Panc1 (cell line): ENCODE data around the gene TWIST2. TPM values are rescaled to one million over a fixed set of nuclear protein-coding genes. Genes with fewer than 3 reads are reported as not detected.

Experiments used
- ATAC-seq: fragments of 200-7000 bp; cut with Tn5 transposase; 2 replicates; pipeline ENCODE4 v1.9.1; 2020; ENCODE audit warnings: mild to moderate bottlenecking, moderate library complexity
- BruUV-seq: library from RNA; stranded (reverse); fragments of 400-500 nt; replicated peaks from 2 replicates; lab custom pipeline; 2021; lab: Mats Ljungman, UMichigan
- CTCF ChIA-PET: fragments of 300-600 bp; sonication (Branson Sonifier 250); formaldehyde crosslinking; loops from one replicate; lab custom pipeline; 2022; ENCODE audit warnings: antibody characterized with exemption; lab: Charles Lee
- POLR2A ChIA-PET: fragments of 300-600 bp; sonication (Branson Sonifier 250); formaldehyde crosslinking; loops from one replicate; lab custom pipeline; 2022; ENCODE audit warnings: antibody characterized with exemption; lab: Charles Lee
- DNase-seq: peaks from one replicate; pipeline ENCODE4 v3.0.0-alpha.2; 2010; ENCODE audit warnings: low read depth, low spot score
- H3K27ac ChIP-seq: 2 replicates; pipeline ENCODE4 v1.5.1; 2011; ENCODE audit warnings: mild to moderate bottlenecking, low read length, inconsistent platforms
- H3K27me3 ChIP-seq: fragments of 200-500 bp; sonication (Bioruptor generic); 2 replicates; pipeline ENCODE4 v1.6.0; 2014; ENCODE audit warnings: low read length, inconsistent platforms; ENCODE audit not compliant: control insufficient read depth, insufficient read depth
- H3K36me3 ChIP-seq: fragments of 200-500 bp; sonication (Bioruptor generic); 2 replicates; pipeline ENCODE4 v1.5.1; 2014; ENCODE audit warnings: inconsistent platforms, mild to moderate bottlenecking, low read length, moderate library complexity; ENCODE audit not compliant: control insufficient read depth, insufficient read depth
- H3K4me1 ChIP-seq: 2 replicates; pipeline ENCODE4 v1.5.1; 2011; ENCODE audit warnings: inconsistent platforms, mild to moderate bottlenecking, low read length, moderate library complexity; ENCODE audit not compliant: control insufficient read depth, insufficient read depth
- H3K4me3 ChIP-seq, 2 experiments: 2 replicates each; pipeline ENCODE4 v1.5.1; 2011 to 2012; ENCODE audit warnings: low read depth in 2 of 2, low read length in 2 of 2, mild to moderate bottlenecking in 2 of 2, inconsistent platforms in 1 of 2, moderate library complexity in 1 of 2
- H3K9me3 ChIP-seq: fragments of 200-500 bp; sonication (Bioruptor generic); 2 replicates; pipeline ENCODE4 v1.5.1; 2014; ENCODE audit warnings: low read depth, mild to moderate bottlenecking, inconsistent platforms, low read length, moderate library complexity; ENCODE audit not compliant: control insufficient read depth, insufficient read depth
- POLR2AphosphoS5 ChIP-seq: IDR thresholded peaks from 2 replicates; pipeline ENCODE4 v1.6.1; 2012; ENCODE audit warnings: mild to moderate bottlenecking, low read depth, low read length, moderate library complexity
- SIN3A ChIP-seq: IDR thresholded peaks from 2 replicates; pipeline ENCODE4 v1.6.1; 2012; ENCODE audit warnings: low read depth, mild to moderate bottlenecking, low read length, moderate library complexity, borderline replicate concordance; ENCODE audit not compliant: insufficient read depth
- TCF7L2 ChIP-seq: IDR thresholded peaks from 2 replicates; pipeline ENCODE4 v1.6.1; 2011; ENCODE audit warnings: mild to moderate bottlenecking, low read depth, low read length, inconsistent platforms
- in situ Hi-C: cut with HindIII; loops from 2 replicates; pipeline ENCODE4 v1.10.0; 2016; ENCODE audit warnings: low sequenced_read_pairs, low pct_unique_long_range_greater_than_20kb
- intact Hi-C: fragments of 100-400 bp; cut with micrococcal nuclease; formaldehyde crosslinking; loops from one replicate; pipeline ENCODE4 v1.10.0; 2022; ENCODE audit not compliant: unreplicated experiment
- total RNA-seq: library from RNA; stranded (reverse); gene quantifications from one replicate; pipeline ENCODE4 v1.2.1, GENCODE V29; 2021; ENCODE audit not compliant: unreplicated experiment
- TF ChIP-seq, protein P1 (sequence below): fragments of 450-650 bp; IDR thresholded peaks from 2 replicates; pipeline ENCODE4 v1.5.1; 2017; ENCODE audit warnings: mild to moderate bottlenecking
- TF ChIP-seq, protein P2 (sequence below), 2 experiments: IDR thresholded peaks; 2 replicates each; pipeline ENCODE4 v1.6.1; 2011 to 2012; ENCODE audit warnings: low read depth in 2 of 2, control low read depth in 1 of 2, low read length in 1 of 2, mild to moderate bottlenecking in 1 of 2, moderate library complexity in 1 of 2; ENCODE audit not compliant: insufficient read depth in 1 of 2

Gene TWIST2
- total RNA-seq, 1 experiment from 2014 or later: 4.2 TPM

DNA sequence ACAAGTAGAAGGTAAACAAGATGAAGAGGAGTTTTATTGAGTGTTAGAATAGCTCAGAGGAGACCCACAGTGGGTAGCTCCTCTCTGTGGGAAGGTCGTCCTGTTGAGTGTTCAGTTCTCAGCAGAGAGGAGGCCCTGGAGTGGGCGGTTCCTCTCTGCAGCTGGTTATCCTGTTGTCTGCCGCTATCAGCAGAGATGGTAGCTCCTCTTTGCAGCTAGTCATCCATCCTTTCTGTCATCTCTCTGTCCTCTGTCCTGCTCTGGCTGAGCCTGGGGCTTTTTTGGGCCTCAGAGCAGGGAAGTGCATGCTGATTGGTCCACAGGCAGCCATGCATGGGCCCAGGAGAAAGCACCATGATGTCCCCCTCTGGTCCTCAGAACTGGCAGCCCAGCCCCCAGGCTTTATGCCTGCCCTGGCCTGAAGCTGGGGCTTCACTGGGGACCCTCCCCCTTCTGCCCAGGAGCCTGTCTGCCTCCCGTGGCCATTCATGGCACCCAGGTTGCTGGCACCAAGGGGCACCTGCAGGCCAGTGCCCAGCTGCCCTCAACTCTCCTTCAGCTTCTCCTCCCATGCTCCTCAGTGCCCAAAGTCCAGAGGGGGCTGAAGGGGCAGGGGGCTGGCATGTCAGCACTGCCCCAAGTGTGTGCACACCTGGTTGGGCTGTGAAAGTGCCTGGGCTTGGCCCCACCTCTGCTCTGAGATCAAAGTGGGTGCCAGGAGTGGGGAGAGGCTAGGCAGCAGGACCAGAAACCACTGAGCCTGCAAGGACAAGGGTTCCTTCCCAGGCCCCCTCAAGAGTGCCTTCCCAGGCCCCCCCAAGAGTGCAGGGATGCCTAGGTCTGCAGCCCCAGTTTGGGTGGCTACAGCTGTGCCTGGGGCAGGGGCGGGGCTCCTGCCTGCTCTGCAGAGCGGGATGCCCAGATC lies 98.7 kb downstream of the TWIST2 start:
- no peaks in the 10 kb centered on the region for H3K36me3 ChIP-seq
- H3K4me1 ChIP-seq: no peaks in the 10 kb centered on the region
- BruUV-seq: no TSS peak
- POLR2A ChIA-PET: no interaction called here
- DNase-seq (no peak), ATAC-seq (no peak)
- in situ Hi-C loops: no loop called here
- intact Hi-C loops: no loop called here
- CTCF ChIA-PET: no interaction called here
- no peaks in the 10 kb centered on the region; the same call in 1 of the 2 replicates for H3K27me3 ChIP-seq
- TF ChIP-seq POLR2AphosphoS5: no peak
- TF ChIP-seq TCF7L2: no peak
- no peak for TF ChIP-seq SIN3A
- TF ChIP-seq, protein P1, sequence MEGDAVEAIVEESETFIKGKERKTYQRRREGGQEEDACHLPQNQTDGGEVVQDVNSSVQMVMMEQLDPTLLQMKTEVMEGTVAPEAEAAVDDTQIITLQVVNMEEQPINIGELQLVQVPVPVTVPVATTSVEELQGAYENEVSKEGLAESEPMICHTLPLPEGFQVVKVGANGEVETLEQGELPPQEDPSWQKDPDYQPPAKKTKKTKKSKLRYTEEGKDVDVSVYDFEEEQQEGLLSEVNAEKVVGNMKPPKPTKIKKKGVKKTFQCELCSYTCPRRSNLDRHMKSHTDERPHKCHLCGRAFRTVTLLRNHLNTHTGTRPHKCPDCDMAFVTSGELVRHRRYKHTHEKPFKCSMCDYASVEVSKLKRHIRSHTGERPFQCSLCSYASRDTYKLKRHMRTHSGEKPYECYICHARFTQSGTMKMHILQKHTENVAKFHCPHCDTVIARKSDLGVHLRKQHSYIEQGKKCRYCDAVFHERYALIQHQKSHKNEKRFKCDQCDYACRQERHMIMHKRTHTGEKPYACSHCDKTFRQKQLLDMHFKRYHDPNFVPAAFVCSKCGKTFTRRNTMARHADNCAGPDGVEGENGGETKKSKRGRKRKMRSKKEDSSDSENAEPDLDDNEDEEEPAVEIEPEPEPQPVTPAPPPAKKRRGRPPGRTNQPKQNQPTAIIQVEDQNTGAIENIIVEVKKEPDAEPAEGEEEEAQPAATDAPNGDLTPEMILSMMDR: no peak
- TF ChIP-seq, protein P2, sequence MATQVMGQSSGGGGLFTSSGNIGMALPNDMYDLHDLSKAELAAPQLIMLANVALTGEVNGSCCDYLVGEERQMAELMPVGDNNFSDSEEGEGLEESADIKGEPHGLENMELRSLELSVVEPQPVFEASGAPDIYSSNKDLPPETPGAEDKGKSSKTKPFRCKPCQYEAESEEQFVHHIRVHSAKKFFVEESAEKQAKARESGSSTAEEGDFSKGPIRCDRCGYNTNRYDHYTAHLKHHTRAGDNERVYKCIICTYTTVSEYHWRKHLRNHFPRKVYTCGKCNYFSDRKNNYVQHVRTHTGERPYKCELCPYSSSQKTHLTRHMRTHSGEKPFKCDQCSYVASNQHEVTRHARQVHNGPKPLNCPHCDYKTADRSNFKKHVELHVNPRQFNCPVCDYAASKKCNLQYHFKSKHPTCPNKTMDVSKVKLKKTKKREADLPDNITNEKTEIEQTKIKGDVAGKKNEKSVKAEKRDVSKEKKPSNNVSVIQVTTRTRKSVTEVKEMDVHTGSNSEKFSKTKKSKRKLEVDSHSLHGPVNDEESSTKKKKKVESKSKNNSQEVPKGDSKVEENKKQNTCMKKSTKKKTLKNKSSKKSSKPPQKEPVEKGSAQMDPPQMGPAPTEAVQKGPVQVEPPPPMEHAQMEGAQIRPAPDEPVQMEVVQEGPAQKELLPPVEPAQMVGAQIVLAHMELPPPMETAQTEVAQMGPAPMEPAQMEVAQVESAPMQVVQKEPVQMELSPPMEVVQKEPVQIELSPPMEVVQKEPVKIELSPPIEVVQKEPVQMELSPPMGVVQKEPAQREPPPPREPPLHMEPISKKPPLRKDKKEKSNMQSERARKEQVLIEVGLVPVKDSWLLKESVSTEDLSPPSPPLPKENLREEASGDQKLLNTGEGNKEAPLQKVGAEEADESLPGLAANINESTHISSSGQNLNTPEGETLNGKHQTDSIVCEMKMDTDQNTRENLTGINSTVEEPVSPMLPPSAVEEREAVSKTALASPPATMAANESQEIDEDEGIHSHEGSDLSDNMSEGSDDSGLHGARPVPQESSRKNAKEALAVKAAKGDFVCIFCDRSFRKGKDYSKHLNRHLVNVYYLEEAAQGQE (IDR thresholded peaks at IDR 0.05; ENCODE audit: insufficient read depth in 1 of 2, low read depth in 2 of 2, low read length in 1 of 2): no peak
- H3K9me3 ChIP-seq: no peaks in the 10 kb centered on the region
- H3K27ac ChIP-seq: no peak overlapping the region
- H3K4me3 ChIP-seq: no peak overlapping the region

DNA sequence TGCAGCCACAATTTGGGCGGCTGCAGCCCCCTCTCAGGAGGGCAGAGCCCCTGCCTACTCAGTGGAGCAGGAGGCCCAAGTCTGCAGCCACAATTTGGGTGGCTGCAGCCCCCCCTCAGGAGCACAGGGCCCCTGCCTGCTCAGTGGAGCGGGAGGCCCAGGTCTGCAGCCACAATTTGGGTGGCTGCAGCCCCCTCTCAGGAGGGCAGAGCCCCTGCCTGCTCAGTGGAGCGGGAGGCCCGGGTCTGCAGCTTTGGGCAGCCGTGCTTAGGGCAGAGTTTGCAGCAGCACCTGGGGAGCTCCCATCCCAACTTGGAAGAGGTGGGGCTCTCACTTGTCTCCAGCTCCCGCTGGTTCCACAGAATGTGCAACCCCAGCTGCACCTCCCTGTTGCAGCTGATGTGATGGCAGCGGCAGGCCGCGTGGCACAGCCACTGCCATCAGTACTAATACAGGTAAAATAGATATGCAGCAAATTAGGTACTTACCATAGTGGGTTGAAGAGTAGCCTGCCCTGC lies 99.4 kb downstream of the TWIST2 start:
- TF ChIP-seq SIN3A (no peak), POLR2AphosphoS5 (no peak), TCF7L2 (no peak)
- TF ChIP-seq, protein P2 (IDR thresholded peaks at IDR 0.05; ENCODE audit: insufficient read depth in 1 of 2, low read depth in 2 of 2, low read length in 1 of 2): no peak
- TF ChIP-seq, protein P1: no peak
- H3K4me1 ChIP-seq: no peaks in the 10 kb centered on the region
- no TSS peak for BruUV-seq
- DNase-seq: no peak
- POLR2A ChIA-PET: no interaction called here
- no peak overlapping the region for H3K27ac ChIP-seq
- CTCF ChIA-PET: no interaction called here
- H3K9me3 ChIP-seq: no peaks in the 10 kb centered on the region
- in situ Hi-C loops (no loop called here), intact Hi-C loops (no loop called here)
- ATAC-seq: no peak
- H3K4me3 ChIP-seq: no peak overlapping the region
- no peaks in the 10 kb centered on the region for H3K36me3 ChIP-seq
- H3K27me3 ChIP-seq: no peaks in the 10 kb centered on the region; the same call in 1 of the 2 replicates
